ENCODE data around the gene STXBP6.

DNA sequence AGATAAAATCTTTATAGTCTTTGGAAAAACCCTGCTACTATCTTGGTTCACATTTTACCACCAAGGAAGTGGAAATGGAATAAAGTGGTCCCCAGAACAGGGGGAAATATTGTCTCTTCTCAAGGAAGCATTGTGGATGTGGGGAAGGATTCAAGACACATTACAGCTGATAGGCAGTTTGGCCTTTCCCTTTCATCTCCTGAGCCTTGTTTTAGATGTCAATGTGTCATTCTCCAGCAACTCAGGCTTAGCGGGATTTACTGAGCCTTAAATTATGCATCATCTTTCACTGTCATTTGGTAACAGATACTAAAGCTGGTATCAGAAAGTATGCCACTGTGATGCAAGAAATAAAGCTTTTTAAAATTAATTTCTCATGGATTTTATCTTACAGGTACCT, 136.2 kb downstream of the STXBP6 start:
- TF ChIP-seq POLR2AphosphoS5 (IDR thresholded peaks at IDR 0.05; ENCODE audit: low read depth, low read length): no peak
- TF ChIP-seq, protein P1, sequence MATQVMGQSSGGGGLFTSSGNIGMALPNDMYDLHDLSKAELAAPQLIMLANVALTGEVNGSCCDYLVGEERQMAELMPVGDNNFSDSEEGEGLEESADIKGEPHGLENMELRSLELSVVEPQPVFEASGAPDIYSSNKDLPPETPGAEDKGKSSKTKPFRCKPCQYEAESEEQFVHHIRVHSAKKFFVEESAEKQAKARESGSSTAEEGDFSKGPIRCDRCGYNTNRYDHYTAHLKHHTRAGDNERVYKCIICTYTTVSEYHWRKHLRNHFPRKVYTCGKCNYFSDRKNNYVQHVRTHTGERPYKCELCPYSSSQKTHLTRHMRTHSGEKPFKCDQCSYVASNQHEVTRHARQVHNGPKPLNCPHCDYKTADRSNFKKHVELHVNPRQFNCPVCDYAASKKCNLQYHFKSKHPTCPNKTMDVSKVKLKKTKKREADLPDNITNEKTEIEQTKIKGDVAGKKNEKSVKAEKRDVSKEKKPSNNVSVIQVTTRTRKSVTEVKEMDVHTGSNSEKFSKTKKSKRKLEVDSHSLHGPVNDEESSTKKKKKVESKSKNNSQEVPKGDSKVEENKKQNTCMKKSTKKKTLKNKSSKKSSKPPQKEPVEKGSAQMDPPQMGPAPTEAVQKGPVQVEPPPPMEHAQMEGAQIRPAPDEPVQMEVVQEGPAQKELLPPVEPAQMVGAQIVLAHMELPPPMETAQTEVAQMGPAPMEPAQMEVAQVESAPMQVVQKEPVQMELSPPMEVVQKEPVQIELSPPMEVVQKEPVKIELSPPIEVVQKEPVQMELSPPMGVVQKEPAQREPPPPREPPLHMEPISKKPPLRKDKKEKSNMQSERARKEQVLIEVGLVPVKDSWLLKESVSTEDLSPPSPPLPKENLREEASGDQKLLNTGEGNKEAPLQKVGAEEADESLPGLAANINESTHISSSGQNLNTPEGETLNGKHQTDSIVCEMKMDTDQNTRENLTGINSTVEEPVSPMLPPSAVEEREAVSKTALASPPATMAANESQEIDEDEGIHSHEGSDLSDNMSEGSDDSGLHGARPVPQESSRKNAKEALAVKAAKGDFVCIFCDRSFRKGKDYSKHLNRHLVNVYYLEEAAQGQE (IDR thresholded peaks at IDR 0.05; ENCODE audit: insufficient read depth in 1 of 2, low read depth in 2 of 2, low read length in 2 of 2): no peak
- TF ChIP-seq FOXP2 (optimal IDR thresholded peaks at IDR 0.05; ENCODE audit: borderline replicate concordance, extremely low read depth, extremely low read length, insufficient read depth): no peak
